GM11168 (cell line): ENCODE measurements around the gene DNASE1L1.

Source experiments
- in situ Hi-C: fragments of 300-500 bp; cut with MboI; formaldehyde crosslinking; loops from one replicate; pipeline ENCODE4 v1.12.0; 2022; ENCODE audit warnings: low sequenced_read_pairs; ENCODE audit not compliant: unreplicated experiment

DNASE1L1 gene

GRCh38 chrX:154358829-154359228 lies 50.2 kb downstream of the DNASE1L1 start:
- in situ Hi-C loops: no loop called here

- in situ Hi-C loops: no loop called here
Observed at GRCh38 chrX:154358011-154358410, 51.0 kb downstream of the DNASE1L1 start.

GRCh38 chrX:154357205-154357604 lies 51.8 kb downstream of the DNASE1L1 start:
- in situ Hi-C loops: no loop called here

GRCh38 chrX:154356596-154356995 lies 52.5 kb downstream of the DNASE1L1 start:
- in situ Hi-C loops: no loop called here

- in situ Hi-C loops: no loop called here
Observed at GRCh38 chrX:154355776-154356140, 53.3 kb downstream of the DNASE1L1 start.

- in situ Hi-C loops: no loop called here
Observed at GRCh38 chrX:154355094-154355775, 53.8 kb downstream of the DNASE1L1 start.

- in situ Hi-C loops: no loop called here
Observed at GRCh38 chrX:154354516-154354915, 54.5 kb downstream of the DNASE1L1 start.

- in situ Hi-C loops: no loop called here
Observed at GRCh38 chrX:154354013-154354412, 55.0 kb downstream of the DNASE1L1 start.

GRCh38 chrX:154353172-154353843 lies 55.7 kb downstream of the DNASE1L1 start:
- in situ Hi-C loops: no loop called here

GRCh38 chrX:154352466-154352865 lies 56.6 kb downstream of the DNASE1L1 start:
- in situ Hi-C loops: no loop called here

- in situ Hi-C loops: no loop called here
Observed at GRCh38 chrX:154352012-154352401, 57.0 kb downstream of the DNASE1L1 start.
